Heart right ventricle (tissue), 16 donors: ENCODE data around the gene HOXA5. TPM values are rescaled to one million over a fixed set of nuclear protein-coding genes. Genes with fewer than 3 reads are reported as not detected.

Experiments
- ATAC-seq, 8 donors: fragments of 200-7000 bp; cut with Tn5 transposase; one replicate each; pipeline ENCODE4 v1.9.1; 2020; ENCODE audit warnings: mild to moderate bottlenecking in 8 of 8, moderate library complexity in 8 of 8, moderate number of reproducible peaks in 1 of 8
- DNase-seq, 2 donors: peaks; one replicate each; pipeline ENCODE4 v3.0.0-alpha.2; 2020
- H3K27ac ChIP-seq, 10 donors: fragments of 200-600 bp; sonication (generic) in 2 of 10; one replicate each; pipeline versions ENCODE4 v1.5.0 to v1.8.0; 2020 to 2022; ENCODE audit warnings: mild to moderate bottlenecking in 3 of 10
- H3K27me3 ChIP-seq, 7 donors: fragments of 200-600 bp; one replicate each; pipeline ENCODE4 v1.8.0; 2021 to 2022; ENCODE audit warnings: mild to moderate bottlenecking in 2 of 7
- H3K36me3 ChIP-seq, 9 donors: fragments of 200-600 bp; sonication (generic) in 1 of 9; one replicate each; pipeline versions ENCODE4 v1.5.0 to v1.8.0; 2020 to 2022; ENCODE audit warnings: mild to moderate bottlenecking in 2 of 9
- H3K4me1 ChIP-seq, 9 donors: fragments of 200-600 bp; sonication (generic) in 1 of 9; one replicate each; pipeline versions ENCODE4 v1.5.0 to v1.8.0; 2020 to 2022; ENCODE audit warnings: mild to moderate bottlenecking in 4 of 9
- H3K4me3 ChIP-seq, 10 donors: fragments of 200-600 bp; sonication (generic) in 2 of 10; one replicate each; pipeline versions ENCODE4 v1.5.0 to v1.8.0; 2020 to 2022; ENCODE audit warnings: mild to moderate bottlenecking in 7 of 10, moderate library complexity in 2 of 10
- H3K9me3 ChIP-seq, 11 donors: fragments of 200-600 bp in 10 of 11; sonication (generic) in 2 of 11; one replicate each; pipeline versions ENCODE4 v1.5.0 to v1.8.0; 2013 to 2022; ENCODE audit warnings: mild to moderate bottlenecking in 2 of 11, control low read depth in 1 of 11, moderate library complexity in 1 of 11
- WGBS, 2 donors: extraction: QIAGEN DNeasy Blood & Tissue Kit; methylation state at CpG; one replicate each; pipeline ENCODE4 v1.1.7; 2013; ENCODE audit warnings: inconsistent platforms in 1 of 2; 5-methylcytosine and 5-hydroxymethylcytosine counted together
- intact Hi-C, 10 donors: fragments of 100-400 bp; cut with DNase I; formaldehyde crosslinking; loops; one replicate each; pipeline versions ENCODE4 v1.11.1 to v1.14.2; 2022
- polyA plus RNA-seq, 2 donors: library from polyadenylated mRNA; stranded (reverse); fragments of 200-250 nt; gene quantifications; one replicate each; pipeline ENCODE4 v1.2.3, GENCODE V29; 2013
- total RNA-seq, 10 donors: library from RNA; stranded (reverse); fragmentation: NEBNext Ultra II Directional in 3 of 10; extraction: Animal tissue kit (Norgen Biotek cat#: 25700) in 3 of 10; gene quantifications; one replicate each; pipeline versions ENCODE4 v1.2.1 to v1.2.4, GENCODE V29; 2021 to 2023
- TF ChIP-seq, protein P1 (sequence below), 9 donors: fragments of 200-600 bp; sonication (generic) in 2 of 9; IDR thresholded peaks; one replicate each; pipeline versions ENCODE4 v1.5.0 to v1.8.0; 2021 to 2022; ENCODE audit warnings: antibody characterized with exemption in 9 of 9, mild to moderate bottlenecking in 5 of 9, moderate library complexity in 1 of 9
- donor health status: Arrhythmogenic right ventricular cardiomyopathy.
- donor health status: ischemic (EF 13 %, LVEDD 7.1; RV severe dilation, severe dysfunction).
- donor health status: healthy with polysubstance abuse.
- donor health status: DM: no; HTN: yes; CAD: no.
- donor health status: DM: no; HTN: no; CAD: no.
- donor health status: ischemic (EF 25% LVEDD 6.9; RV normal size, moderate dysfunction).
- donor health status: ischemic (EF 25% LVEDD 5.7; RV mildly dilated, moderate dysfunction).
- donor health status: healthy.
- donor health status: DM: yes; HTN: yes; CAD: no.
- donor health status: Ischemic cardiomyopathy.
- donor health status: ischemic (EF 35%, LVEDD 5.7; RV mildly dilated, moderate dysfunction).
- donor health status: nonischemic (EF 11% LVEDD 7.7; RV severe dilation, severe dysfunction).
- donor health status: DM: yes; HTN: yes; CAD: no.
- donor health status: PGD.
- donor health status: ischemic (EF 29% LVEDD 5.4; RV normal size, mild dysfunction).
- donor health status: nonischemic (EF 23%, LVEDD 6.1; RV moderate dilation, normal function).

HOXA5 gene
- total and polyA plus RNA-seq, 12 donors, result 0.09 to 0.95 (median 0.24) TPM; not detected in 8

DNA sequence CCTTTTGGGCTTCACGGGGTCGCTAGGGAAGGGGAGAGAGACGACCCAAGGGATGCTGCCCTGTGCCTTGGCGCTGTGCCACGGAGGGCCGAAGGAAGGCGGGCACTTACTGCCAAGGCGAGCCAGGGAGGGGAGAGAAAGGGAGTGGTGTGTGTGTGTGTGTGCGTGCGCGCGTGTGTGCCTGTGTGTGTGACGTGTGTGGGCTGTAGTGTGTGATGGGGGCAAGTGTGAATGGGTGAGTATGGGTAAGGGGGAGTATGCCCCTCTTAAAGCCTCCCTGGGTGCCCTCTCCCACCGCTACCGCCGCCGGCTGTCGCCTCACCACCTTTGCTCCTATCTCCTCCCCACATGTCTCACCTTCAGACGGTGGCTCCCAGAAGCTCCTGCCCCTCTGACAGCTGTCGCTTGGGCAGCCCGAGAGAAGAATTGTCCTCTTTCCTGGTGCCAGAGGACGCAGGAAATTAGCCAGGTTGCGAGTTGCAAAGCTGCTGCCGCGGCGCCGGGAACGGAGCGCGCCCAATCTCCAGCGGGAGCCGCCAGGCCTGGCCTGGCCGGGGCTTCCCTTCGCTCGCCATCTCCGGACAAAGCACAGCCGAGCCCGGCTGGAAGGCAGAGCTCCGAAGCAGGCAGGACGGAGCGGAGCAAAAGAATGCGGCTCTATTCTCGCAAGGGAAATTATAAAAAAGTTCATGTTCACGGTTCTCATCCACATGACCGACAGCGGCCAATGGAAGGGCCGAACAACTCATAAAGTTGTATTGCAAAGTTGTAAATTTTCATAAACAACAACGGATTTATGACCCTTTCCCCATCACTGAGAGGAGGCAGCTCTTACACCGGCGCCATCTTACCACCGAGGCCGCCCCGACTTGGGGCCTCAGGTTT, 8.7 kb upstream of the HOXA5 start, which contains the start of gene HOXA3:
Gene HOXA3, minus strand, starts transcription at position 653 of the 885 bp plus-strand sequence. CDS start 41,943 bp downstream, outside the sequence.
- TF ChIP-seq, protein P1, sequence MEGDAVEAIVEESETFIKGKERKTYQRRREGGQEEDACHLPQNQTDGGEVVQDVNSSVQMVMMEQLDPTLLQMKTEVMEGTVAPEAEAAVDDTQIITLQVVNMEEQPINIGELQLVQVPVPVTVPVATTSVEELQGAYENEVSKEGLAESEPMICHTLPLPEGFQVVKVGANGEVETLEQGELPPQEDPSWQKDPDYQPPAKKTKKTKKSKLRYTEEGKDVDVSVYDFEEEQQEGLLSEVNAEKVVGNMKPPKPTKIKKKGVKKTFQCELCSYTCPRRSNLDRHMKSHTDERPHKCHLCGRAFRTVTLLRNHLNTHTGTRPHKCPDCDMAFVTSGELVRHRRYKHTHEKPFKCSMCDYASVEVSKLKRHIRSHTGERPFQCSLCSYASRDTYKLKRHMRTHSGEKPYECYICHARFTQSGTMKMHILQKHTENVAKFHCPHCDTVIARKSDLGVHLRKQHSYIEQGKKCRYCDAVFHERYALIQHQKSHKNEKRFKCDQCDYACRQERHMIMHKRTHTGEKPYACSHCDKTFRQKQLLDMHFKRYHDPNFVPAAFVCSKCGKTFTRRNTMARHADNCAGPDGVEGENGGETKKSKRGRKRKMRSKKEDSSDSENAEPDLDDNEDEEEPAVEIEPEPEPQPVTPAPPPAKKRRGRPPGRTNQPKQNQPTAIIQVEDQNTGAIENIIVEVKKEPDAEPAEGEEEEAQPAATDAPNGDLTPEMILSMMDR (IDR thresholded peaks at IDR 0.05), result no peak
- H3K27ac ChIP-seq, result no peak within 1 kb of the TSS
- H3K27me3 ChIP-seq, result peaks cover 75 to 100% (median 100%) of the 10 kb centered on the region in 7 donors
- no peak for ATAC-seq
- WGBS, 2 donors, result 5% methylated on average over 53 of the region's 53 CpGs
- DNase-seq, result no peak
- H3K4me3 ChIP-seq, result peak within 1 kb of the TSS in 1 of 10 donors; percentile 41
- peaks cover 0 to 70% (median 39%) of the 10 kb centered on the region in 9 donors for H3K4me1 ChIP-seq
- no peaks in the 10 kb centered on the region for H3K9me3 ChIP-seq
- peaks cover 0 to 8% (median 0%) of the 10 kb centered on the region in 9 donors for H3K36me3 ChIP-seq
- intact Hi-C loops, result loop anchor here in 4 of 10 donors (10.0 kb wide), 4 partner anchors 297 to 1297 kb away; no protein-coding TSS in a partner anchor

DNA sequence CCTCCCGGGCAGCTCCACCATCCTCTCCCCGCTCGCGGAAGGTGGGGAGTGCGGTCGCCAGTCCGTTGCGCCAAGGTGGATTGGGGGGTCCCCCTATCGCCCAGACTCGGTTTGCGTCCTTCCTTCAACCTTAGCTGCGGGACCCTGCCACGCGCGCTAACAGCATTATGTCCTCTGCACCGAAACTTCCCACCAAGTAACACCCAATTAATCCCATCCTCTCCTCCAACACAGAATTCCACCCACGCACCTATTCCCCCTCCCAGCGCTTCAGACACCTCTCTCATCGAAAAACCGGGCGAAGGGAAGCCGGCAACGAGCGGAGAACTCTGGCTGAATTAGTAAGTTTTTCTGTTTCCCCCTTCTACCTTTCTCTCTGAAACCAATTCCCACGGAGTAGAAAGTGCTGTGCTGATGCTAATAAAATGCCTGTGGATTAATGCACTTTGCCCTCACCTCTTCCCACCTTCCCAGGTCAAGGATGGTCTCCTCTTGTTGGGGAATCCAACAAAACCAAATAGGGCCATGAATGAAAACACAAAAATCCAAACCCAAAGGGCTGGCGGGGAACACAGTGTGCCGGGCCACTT, 8.0 kb upstream of the HOXA5 start:
- no peak overlapping the region for H3K27ac ChIP-seq
- peaks cover 0 to 65% (median 37%) of the 10 kb centered on the region in 9 donors for H3K4me1 ChIP-seq
- no peaks in the 10 kb centered on the region for H3K9me3 ChIP-seq

DNA sequence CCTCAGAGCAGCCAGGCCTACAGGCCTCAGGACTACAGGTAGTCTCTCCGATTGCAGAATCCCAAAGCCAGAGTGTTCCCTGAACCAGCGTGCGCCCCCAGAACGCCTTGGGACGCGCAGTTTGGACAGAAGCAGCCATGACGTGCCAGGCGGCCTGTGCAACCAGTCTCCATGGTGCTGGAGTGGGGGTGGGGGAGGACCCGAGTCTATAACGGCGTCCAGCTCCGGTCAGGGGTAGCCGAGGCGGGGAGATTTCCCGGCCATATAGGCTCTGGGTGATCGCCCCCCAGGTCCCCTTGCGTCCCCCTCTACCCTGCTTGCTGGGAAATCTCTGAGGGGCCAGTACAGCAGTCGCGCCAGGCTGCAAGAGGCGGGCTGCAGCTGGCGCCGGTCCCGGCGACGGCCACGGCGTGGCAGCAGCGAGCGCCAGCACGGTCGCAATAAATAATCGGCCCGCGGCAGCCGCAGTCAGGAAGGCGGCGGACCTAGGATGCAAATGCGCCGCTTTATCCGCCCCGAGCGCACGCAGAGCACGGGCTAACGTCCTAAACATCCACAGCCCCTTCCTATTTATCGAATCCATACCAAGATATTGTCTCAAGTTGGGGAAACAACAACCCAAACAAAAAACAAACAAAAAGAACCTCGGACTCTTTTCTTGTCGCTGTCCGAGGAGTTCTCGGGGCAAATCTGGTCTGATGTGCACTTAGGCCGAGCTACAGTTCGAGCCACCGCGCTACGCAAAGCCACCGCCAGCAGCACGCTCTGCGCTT, 7.3 kb upstream of the HOXA5 start:
- Histone ChIP-seq H3K27ac (no peak overlapping the region), H3K4me1 (peaks cover 0 to 58% (median 31%) of the 10 kb centered on the region in 9 donors), H3K9me3 (no peaks in the 10 kb centered on the region), H3K27me3 (peaks cover 63 to 100% (median 100%) of the 10 kb centered on the region in 7 donors), H3K4me3 (peak overlapping the region in 9 of 10 donors; percentile 16 to 47 (median 30)), H3K36me3 (no peaks in the 10 kb centered on the region)
- peak; percentile 62 to 85 (median 78) for ATAC-seq
- intact Hi-C loops, result loop anchor here in 4 of 10 donors (10.0 kb wide), 4 partner anchors 296 to 1296 kb away; no protein-coding TSS in a partner anchor
- TF ChIP-seq, protein P1 (IDR thresholded peaks at IDR 0.05), result peak; percentile 60 to 87 (median 80)
- DNase-seq, result peak in 1 of 2 donors; percentile 66
- 1 to 2% methylated on average over 58 of the region's 58 CpGs for WGBS, 2 donors

More for the DNA sequence above, 8.0 kb upstream of the HOXA5 start:
- DNase-seq (no peak), ATAC-seq (no peak)
- WGBS, 2 donors, result 1 to 6% methylated on average over 27 of the region's 27 CpGs
- TF ChIP-seq, protein P1 (IDR thresholded peaks at IDR 0.05), result no peak
- intact Hi-C loops, result loop anchor here in 4 of 10 donors (10.0 kb wide), 4 partner anchors 297 to 1297 kb away; no protein-coding TSS in a partner anchor
- peaks cover 68 to 100% (median 100%) of the 10 kb centered on the region in 7 donors for H3K27me3 ChIP-seq
- H3K4me3 ChIP-seq, result peak overlapping the region in 9 of 10 donors; percentile 16 to 47 (median 30)
- peaks cover 0 to 5% (median 0%) of the 10 kb centered on the region in 9 donors for H3K36me3 ChIP-seq
